ENCODE data around the gene CTTN.

DNA sequence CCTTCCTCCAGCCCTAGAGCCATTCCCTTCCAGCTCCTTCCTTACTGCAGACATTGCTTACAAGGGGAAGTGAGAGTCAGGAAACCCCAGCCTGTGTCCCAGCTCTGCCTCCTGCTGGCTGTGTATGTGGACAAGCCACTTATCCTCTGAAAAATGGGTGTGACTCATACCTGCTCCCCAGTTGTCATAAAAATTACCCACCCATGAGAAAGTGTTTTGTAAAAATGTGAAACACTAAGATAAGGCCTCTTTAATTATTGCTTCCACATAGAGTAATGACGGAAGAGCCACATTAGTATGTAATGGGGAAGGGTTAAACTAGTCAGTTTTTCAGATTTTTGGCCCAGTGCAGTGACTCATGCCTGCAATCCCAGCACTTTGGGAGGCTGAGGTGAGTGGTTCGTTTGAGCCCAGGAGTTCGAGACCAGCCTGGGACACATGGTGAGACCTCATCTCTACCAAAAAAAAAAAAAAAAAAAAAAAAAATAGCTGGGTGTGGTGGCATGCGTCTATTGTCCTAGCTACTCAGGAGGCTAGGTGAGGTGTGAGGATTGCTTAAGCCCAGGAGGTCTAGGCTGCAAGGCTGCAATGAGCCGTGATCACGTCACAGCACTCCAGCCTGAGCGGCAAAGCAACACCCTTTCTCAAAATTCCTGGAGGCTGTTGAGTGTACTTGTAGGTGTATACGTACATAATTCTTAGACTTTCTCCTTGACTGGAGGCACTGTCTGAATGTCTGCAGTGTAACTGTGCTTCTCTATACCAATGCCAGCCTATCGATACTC lies 84.9 kb downstream of the CTTN start:
- TF ChIP-seq, protein P1, sequence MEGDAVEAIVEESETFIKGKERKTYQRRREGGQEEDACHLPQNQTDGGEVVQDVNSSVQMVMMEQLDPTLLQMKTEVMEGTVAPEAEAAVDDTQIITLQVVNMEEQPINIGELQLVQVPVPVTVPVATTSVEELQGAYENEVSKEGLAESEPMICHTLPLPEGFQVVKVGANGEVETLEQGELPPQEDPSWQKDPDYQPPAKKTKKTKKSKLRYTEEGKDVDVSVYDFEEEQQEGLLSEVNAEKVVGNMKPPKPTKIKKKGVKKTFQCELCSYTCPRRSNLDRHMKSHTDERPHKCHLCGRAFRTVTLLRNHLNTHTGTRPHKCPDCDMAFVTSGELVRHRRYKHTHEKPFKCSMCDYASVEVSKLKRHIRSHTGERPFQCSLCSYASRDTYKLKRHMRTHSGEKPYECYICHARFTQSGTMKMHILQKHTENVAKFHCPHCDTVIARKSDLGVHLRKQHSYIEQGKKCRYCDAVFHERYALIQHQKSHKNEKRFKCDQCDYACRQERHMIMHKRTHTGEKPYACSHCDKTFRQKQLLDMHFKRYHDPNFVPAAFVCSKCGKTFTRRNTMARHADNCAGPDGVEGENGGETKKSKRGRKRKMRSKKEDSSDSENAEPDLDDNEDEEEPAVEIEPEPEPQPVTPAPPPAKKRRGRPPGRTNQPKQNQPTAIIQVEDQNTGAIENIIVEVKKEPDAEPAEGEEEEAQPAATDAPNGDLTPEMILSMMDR (conservative IDR thresholded peaks at IDR 0.05; ENCODE audit: low read length) = 0 out of 2 replicates have a peak, but pooled peaks have one; percentile 16
- no peak for TF ChIP-seq EZH2phosphoT487 (IDR thresholded peaks at IDR 0.05; ENCODE audit: borderline replicate concordance)
